Germinal center (tissue), 1 donor: Measurements from ENCODE around the gene EEPD1.
A peak's percentile ranks its signal among the peaks of the same experiment; 100 is the strongest.

Experiments
- DNase-seq: peaks from one replicate; pipeline ENCODE4 v3.0.0; 2012; ENCODE audit warnings: mixed read lengths, low spot score

Gene EEPD1

GRCh38 chr7:36190447-36191291, 37.6 kb downstream of the EEPD1 start:
- DNase-seq, result peak; percentile 45

- peak; percentile 20 for DNase-seq
These were observed 38.4 kb downstream of the EEPD1 start for GRCh38 chr7:36191292-36191920.

GRCh38 chr7:36192053-36192824, 39.2 kb downstream of the EEPD1 start:
- peak; percentile 71 for DNase-seq

GRCh38 chr7:36192877-36193276, 39.8 kb downstream of the EEPD1 start:
- DNase-seq, result no peak

- no peak for DNase-seq
These were observed 45.8 kb downstream of the EEPD1 start for GRCh38 chr7:36198854-36199266.

- DNase-seq, result no peak
These were observed 46.3 kb downstream of the EEPD1 start for GRCh38 chr7:36199329-36199728.

GRCh38 chr7:36201122-36201723, 48.2 kb downstream of the EEPD1 start:
- DNase-seq, result no peak

GRCh38 chr7:36202398-36202797, 49.3 kb downstream of the EEPD1 start:
- DNase-seq, result no peak

- DNase-seq, result no peak
These were observed 50.2 kb downstream of the EEPD1 start for GRCh38 chr7:36203071-36203790.

- DNase-seq, result no peak
These were observed 51.1 kb downstream of the EEPD1 start for GRCh38 chr7:36204044-36204663.

GRCh38 chr7:36204929-36205635, 52.0 kb downstream of the EEPD1 start:
- no peak for DNase-seq

- no peak for DNase-seq
These were observed 52.7 kb downstream of the EEPD1 start for GRCh38 chr7:36205803-36206202.

GRCh38 chr7:36207451-36208291, 54.6 kb downstream of the EEPD1 start:
- DNase-seq, result no peak

GRCh38 chr7:36208426-36208825, 55.4 kb downstream of the EEPD1 start:
- no peak for DNase-seq

- DNase-seq, result no peak
These were observed 56.2 kb downstream of the EEPD1 start for GRCh38 chr7:36208997-36209813.

- no peak for DNase-seq
These were observed 56.7 kb downstream of the EEPD1 start for GRCh38 chr7:36209814-36210183.

GRCh38 chr7:36210291-36210922, 57.4 kb downstream of the EEPD1 start:
- no peak for DNase-seq
